T-helper 22 cell (primary cell): ENCODE results near the gene IL1RAPL1.
"Not testable (repeated sequence)": the region's sequence is repeated elsewhere in the genome, so short reads cannot be mapped to it uniquely, and the experiment has no call there.

Experiments
- DNase-seq: peaks from one replicate; pipeline ENCODE4 v3.0.0-alpha.2; 2020; ENCODE audit warnings: low read depth

Gene IL1RAPL1

DNA sequence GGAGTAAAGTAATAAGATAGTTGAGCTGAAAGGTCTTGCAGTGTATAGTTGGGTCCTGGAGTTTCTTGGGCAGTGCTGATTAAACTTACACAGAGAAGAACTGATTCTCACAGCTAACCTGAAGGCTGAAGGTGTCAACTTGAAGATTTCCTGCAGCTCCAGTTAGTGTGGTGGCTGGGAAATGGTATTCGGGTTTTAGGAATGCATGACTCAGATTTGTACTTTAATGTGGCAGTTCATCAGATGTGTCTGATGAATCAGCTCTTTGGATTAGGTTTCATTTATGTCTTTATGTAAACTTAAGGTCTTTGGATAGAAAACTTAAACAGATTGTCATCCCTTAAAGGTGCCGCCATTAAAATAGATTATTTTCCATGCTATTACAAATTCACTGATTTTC, 200.0 kb downstream of the IL1RAPL1 start:
- DNase-seq: no peak

DNA sequence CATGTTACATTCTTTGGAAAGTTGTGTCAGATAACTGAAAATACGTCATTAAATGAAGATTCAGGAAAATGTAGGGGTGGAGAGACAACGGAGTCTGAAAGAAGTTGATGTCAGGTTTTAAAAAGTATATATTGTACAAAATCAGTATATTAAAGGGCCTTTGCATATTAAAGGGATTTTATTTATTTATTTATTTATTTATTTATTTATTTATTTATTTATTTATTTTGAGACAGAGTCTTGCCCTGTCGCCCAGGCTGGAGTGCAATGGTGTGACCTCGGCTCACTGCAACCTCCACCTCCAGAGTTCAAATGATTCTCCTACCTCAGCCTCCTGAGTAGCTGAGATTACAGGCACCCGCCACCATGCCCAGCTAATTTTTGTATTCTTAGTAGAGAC, 213.4 kb downstream of the IL1RAPL1 start:
- not testable (repeated sequence) for DNase-seq

DNA sequence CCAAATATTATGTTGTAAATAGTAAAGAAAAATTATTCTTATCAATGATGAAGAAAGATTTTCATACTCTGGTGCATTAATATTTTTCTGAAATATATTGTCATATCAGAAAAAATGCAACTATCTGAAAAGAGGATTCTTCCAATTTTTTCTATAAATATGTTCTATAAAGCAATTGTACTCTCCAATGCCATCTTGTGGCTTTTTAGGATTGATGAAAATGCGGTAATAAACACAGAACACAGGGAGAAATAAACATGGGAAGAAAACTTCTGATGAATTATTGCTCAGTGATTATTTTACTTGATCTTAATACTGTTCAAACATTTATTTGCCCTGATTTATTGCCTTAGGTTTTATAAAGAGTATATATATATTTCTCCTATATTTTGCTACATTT, 215.4 kb downstream of the IL1RAPL1 start:
- no peak for DNase-seq

DNA sequence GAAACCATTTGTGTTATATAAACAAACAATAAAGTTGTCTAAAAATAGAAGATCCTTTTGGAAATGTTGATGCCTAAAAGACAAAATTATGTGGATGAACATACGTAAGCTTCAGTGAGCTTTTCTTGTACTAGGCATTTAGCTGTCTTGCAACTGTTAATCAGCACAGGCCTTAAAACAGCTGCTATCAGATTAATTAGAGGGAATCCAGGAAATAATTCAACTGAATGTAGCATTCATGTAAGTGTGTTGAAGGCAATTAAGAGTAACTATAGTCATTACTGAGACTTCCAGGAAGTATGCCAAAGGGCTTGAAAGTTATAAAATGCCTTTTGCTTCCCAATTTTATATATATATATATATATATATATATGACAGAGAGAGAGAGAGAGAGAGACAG, 248.7 kb downstream of the IL1RAPL1 start:
- no peak for DNase-seq

DNA sequence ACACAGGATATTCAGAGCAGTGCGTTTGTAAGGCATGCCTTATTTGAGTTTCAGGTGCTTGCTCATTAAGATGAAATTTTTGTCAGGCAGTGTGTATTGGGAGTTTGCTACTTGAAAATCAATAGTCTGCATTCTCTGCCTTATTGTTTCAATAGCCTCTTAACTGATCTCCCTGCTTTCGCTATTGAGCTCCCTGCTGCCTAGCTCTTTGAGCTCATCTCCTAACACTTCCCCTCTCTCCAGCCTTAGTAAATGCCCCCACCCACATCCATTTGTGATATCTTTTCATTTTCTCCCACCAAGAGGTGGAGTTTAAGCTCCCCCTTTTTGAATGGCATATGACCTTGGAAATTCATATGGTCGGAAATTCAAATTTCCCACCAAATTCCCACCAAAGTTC, 256.6 kb downstream of the IL1RAPL1 start:
- DNase-seq: no peak

DNA sequence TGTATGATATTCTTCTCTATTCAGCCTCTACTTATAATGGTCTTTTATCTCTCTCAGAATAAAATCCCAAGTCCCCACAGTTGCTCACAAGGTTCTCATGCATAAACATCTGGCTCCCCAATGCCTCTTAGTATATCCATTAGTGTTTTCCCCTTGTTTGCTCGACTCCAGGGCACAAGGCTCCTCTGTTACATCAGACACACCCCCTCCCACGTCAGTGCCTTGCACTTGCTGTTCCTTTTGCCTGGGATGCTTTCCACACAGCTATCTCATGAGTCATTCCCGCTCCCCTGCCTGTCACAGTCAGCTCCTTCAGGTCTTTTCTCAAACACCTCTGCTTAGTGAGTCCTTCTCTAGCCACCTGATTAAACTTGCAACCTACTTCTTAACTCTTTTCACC, 260.2 kb downstream of the IL1RAPL1 start:
- no peak for DNase-seq

DNA sequence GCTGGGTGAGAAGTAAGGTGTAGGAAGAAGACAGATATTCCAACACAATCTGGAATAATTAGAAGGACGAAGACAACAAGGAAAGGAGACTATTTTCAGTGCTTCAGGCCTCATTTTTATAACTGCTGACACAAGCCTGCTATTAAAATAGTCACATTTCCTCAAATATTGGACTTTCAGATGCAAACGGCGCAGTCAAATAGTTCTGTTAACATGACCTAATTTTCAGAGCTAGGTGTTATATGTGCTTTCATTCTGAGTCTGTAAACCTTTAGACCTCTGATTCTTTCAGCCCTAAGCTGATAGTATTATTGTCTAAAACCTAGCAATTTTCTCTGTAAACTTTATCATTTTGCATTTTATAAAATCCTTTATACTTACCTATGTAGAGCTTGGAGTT, 261.5 kb downstream of the IL1RAPL1 start:
- DNase-seq: no peak

DNA sequence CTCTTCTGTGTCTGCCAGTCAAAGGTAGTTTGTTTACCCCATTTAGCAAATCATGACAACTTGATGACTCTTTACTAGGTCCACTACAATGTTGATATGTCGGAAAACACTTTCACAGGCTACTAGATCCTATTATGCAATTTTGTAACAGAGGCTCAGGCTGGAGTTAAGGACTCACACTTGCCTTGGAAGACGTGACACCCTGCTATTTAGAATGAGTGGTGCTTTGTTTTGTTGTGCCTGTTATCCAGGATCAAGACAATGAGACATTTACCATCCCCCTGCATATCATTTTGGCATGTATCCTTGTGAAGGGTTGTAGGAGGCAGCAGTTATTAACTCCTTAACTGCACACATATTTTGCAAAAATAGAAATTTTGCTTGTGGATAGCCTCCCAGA, 263.7 kb downstream of the IL1RAPL1 start:
- no peak for DNase-seq

DNA sequence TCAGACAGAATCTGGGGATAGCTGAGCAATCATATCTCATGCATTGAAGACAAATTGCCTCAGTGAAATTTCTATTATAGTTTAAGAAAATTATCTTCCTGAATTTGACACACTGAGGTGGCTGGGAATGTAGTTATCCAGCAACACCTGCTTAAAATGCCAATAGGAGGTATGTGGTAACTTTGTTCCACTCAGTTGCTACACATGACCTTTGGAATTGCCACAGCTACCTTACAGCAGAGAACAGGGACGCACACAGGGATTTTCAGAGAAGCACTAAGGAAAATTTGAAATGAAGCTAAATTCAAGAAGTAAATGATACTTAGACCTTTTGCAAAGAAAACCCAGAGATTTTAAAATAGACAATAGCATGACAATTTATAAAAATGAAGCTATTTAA, 264.6 kb downstream of the IL1RAPL1 start:
- DNase-seq: no peak

DNA sequence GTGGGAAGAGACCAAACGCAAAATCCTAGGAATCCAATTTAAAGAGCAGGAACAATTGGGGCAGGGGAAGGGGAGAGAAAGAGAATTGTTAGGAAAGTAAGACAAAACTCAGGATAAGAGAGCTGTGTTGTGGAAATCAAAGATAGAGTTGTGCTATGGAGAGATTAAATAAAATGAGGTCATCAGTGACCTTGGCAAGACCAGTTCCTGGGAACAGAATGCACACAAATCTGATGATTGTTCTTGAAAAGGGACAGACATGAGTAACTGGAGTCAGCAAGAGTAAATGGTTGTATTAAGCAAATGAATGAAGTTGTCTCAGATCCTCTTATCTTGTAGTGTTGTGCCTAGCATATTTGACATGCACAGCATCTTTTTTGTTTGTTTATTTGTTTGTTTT, 267.4 kb downstream of the IL1RAPL1 start:
- DNase-seq: no peak

DNA sequence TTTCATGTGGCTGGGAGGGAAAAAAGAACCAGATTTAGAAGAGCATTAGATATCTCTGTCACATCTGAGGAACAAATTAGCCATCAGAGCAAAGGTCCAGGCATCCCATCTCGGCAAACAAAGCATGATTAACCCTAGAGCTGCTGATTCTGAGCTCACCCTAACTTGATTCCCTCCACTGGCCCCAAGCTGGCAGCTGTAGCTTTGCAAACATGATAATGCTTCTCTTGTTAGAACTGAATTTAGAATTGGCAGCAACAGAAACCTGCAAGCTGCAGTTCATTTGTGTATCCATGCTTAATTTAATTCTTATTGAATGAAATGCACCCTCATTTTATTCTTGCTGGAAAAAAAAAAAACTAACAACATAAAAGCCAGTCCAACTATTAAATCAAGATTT, 289.2 kb downstream of the IL1RAPL1 start:
- DNase-seq: no peak

DNA sequence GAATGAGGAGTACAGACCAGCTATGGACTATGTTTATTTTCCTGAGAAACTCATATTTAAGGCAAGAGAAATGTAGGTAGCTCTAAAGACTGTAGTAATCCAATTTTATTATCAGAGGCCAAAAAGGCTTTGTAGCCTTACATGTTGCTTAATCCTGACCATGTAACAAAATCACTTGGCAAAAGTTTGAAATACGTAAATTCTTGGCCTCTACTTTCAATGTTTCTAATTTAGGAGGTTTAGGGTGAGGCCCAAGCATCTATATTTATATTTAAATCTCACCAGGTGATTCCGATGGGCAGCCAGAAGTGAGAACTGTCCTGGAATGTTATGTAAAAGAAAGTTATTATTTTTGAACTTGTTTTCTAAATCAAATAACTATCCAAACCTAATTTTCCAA, 289.7 kb downstream of the IL1RAPL1 start:
- DNase-seq: no peak

DNA sequence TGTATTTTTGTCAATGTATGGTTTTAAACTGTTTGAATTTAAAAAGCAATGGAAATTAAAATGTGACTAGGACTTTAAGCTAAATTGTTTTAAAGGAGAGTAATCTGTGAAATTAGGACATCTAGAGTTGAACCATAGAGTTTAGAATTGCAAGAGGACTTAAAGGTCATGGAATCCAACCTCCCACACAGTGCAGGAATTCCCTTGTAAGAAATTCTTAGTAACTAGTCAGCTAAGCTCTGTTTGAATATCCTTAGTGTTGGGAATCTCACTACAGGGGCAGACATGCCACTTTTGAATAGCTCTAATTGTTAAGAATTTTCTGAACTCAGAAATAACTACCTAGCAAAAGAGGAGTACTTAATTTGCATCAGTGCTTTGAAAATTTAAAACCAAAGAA, 292.9 kb downstream of the IL1RAPL1 start:
- DNase-seq: no peak

DNA sequence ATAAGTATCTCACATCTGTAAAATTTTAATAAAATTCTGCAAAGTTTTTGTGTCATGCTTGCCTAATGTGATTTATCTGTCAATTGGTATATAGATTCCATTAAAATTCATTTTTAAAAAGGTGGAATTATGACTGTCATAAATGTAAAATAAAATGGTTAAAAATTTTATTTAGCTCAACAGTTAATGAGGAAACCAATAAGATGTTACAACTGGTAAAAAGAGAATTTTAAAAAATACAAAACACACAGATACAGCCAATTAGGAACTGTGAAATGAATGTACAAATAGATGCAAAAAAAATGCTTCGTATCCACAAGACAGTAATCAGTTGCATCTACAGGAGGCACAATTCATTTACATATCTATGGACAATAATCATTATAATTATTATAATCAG, 297.6 kb downstream of the IL1RAPL1 start:
- no peak for DNase-seq

DNA sequence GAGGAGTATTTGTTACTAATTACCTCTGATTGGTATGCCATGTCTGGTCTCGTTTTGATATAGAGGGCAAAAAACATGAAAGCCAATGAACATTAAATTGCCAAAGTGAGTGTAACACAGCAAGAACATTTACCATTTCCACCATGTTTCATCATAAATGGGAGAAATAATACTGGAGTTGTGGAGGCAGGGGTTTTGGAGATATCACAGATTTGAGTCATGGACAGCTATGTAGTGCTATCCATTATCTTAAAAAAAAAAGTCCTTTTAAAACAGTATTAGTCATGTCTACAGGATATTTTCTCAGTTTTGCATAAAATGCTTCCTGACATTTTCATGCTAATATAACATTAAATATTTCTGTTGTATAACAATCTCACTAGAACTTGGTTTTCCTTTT, 301.2 kb downstream of the IL1RAPL1 start:
- DNase-seq: no peak

DNA sequence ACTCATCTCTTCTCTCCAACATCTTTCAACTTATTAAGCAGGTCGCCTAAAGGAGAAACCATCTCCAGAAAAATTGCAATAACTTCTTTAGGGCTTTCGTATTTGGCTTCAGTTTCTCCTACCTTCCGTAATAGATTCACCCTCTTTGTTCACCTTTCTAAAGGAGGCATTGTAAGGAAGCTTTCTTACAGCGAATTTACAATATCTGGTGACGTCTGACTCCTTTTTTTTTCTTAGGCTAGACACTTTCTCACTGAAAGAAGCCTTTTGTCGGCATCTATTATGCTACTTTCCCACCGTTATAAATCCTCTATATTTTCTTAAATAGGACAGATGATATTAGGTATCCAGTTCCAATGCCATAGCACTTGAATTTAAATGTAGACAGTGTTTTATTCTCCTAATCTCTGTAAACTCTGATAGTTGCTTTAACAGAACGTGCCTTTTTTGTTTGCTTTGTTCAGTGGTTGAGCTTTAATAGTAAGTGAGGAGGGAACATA, 302.4 kb downstream of the IL1RAPL1 start:
- no peak for DNase-seq

DNA sequence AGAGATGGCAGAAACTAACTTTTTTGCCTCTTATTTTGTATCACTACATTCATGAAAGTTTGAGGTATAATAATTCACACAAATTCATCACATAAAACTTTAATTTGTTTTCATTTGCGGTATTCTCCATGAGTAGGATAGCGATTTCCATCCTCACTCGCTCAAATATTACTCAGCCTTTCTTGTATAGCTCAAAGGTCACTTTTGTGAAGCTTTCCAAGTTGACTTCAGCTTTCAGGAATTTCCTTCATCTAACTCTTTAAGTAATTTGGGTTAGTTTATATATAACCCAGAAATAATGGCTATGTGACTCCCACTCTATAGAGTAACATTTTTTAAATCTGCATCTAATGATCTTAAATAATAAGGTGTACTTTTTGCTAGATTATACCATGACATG, 314.4 kb downstream of the IL1RAPL1 start:
- no peak for DNase-seq

DNA sequence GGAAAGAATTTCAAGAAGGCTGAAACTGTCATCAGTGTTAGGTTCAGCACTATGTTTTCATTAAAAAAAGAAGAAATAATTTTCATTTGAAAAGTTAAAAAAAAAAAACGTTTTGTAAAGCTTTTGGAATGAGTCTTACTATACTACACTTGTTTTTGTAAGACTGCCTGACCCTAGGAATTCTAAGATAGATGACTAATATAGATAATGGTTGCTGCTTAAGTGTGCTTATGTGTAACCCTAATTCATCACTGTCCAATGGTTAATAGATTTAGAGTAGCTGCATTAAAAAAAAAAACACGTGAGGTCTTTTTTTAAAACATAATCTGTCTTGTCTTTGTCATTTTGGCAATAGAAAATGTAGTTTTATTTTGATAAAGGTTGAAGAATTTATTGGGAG, 323.2 kb downstream of the IL1RAPL1 start:
- DNase-seq: no peak

DNA sequence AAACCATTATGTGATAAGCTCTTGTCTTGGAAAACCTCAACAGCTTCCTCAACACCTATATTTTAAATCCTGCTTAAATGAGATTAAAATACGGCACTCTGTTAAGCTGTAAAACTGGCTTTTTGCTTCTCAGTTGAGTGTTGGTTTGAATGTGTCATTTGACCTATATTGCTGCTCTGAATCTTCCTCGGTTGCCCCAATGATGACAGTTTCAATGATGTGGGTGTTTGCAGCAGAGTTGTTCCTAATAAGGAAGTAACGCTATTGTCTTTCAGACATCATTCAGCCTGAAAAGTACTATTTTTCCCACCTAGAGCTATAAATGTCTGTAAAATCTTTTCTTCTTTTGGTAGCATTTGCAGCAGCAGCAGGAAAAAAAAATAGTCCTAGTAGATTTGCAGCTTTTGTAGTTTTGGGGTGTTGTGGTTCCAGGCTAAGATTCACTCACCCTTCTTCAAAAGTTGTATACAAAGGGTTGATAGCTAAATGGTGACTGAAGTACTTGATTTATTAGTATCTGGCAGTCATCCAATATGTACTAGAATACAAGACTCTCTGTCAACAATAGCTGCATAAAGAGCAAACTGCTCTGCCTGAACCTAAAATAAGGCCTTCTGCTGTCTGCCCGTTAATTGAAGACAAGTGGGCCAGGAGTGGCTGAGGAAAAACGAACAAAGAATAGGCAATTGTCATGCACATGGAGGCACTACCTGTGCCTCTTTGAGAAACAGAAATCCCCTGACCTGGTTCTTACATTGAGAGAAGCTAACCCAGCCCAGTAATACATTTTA, 333.1 kb downstream of the IL1RAPL1 start:
- no peak for DNase-seq

DNA sequence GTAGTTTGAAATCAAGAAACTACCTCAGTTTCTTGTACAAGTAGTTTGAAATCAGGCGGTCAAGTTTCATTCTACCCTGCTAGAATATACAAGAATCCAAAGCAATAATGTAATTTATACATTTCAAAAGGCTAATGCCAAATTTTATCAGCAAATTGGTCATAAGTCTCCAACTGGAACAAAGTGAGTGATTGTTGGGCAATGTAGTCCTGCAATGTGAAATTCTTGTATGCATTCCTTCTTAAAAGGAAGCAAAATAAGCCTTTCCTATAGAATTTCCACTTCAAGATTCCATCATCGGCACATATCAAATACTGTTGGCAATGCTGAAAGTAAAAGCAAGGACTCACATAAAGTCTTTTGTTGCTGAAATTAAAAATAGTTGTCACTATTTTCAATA, 334.9 kb downstream of the IL1RAPL1 start:
- no peak for DNase-seq

DNA sequence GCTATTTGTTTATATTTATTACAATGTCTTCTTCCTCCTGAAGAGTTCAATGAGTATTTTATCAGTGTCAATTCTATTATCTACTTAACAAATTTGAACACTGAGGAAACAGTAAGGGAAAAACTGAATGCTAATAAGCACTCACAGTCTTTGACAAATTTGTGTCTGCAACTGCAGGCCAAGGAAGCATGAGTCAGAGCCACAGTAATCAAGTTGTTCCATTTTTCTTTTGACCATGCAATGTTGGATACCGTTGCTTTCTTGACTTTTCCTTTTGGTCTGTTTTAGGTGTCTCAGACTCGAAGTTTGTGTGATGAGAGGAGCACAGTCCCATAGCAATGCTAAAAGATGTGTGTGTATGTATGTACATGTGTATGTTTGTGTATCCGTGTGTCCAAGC, 359.6 kb downstream of the IL1RAPL1 start:
- DNase-seq: no peak

DNA sequence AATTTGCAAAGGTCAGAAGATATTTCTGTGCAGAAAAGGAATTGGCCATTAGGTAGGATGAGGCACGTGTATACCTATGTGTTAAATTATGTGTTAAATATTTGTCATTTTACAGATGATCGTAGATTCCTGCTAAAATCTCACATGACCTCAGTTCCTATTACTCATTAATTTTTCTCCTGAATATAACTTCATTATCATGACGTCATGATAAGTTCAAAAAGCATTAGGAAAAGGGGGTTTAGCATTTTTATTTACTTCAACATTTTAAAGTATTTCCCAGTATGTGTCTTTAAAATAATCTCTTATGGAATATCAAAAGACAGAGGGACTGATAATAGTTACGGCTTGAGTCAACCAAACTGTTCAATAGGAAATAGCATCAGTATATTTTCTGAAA, 372.8 kb downstream of the IL1RAPL1 start:
- DNase-seq: no peak

DNA sequence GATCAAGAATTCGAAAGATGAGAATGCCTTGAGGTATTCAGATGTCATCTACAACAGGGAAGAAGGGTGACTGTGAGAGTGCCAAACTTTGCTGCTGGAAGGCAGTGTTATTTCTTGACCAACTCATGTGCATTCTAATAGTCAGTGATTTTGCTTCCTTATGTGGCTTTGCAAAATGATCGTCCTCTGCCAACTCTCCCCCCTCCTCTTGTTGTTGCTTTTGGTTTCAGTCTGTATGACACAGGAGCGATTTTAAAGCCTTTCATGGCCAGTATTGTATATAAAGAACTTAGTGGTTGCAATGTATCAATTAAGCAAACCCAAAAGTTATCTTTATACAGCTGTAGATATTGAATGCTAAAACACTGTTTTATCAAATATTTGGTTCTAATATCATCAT, 379.1 kb downstream of the IL1RAPL1 start:
- no peak for DNase-seq

DNA sequence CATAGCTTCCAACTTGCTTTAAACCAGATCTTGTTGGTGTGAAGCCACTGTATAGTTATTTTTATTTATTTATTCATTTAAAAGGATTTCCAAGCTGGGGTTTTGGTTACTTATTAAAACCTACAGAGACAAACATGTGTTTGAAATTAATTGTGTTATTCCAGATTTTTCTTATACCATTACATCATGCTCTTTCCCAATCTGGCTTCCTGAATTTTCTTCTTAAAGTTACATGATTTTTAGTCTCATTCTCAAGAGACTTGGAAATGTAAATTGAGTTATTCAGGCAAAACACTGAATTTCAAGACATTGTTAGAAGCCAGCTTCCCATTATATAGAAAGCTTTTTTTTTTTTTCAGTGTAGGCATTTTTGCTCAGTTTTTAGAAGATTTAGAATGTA, 381.9 kb downstream of the IL1RAPL1 start:
- DNase-seq: no peak
